ENCODE data around the gene CTIF.

The CTIF gene

DNA sequence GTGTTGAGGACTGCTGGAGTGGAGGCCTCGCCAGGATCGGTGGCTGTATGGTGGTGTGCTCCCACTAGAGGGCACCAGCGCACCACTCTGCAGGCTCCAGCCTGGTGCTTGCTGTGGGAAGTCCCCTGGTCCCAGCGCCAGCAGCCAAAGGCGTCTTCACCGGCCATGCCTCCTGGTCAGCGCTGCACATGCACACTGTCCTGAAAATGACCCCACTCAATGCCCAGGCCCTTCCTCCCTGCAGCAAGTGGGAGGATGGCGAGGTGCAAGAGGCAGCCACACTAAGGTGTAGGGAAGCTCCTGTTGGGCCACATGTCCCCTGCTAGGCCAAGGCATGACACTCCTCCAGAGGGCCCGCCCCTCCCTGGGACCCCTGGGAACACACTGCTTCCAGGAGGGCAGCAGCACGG, 136.5 kb downstream of the CTIF start:
- Histone ChIP-seq H3K27me3 (ENCODE audit: control insufficient read depth in 3 of 3, insufficient read depth in 3 of 3, low read depth in 1 of 3, low read length in 3 of 3) (no peaks in the 10 kb centered on the region), H2AFZ (ENCODE audit: low read length) (peak overlapping the region; percentile 31), H3K4ac (ENCODE audit: low read length) (no peak overlapping the region), H3K4me3 (ENCODE audit: low read length in 2 of 2) (no peak overlapping the region), H4K91ac (ENCODE audit: low read depth, low read length, poor library complexity) (no peak overlapping the region), H2BK5ac (ENCODE audit: low read length) (no peak overlapping the region), H3K9me3 (replicated peaks in 1 of 2; ENCODE audit: control insufficient read depth in 2 of 2, insufficient read depth in 1 of 2, low read depth in 1 of 2, low read length in 2 of 2) (peaks cover 11 to 13% of the 10 kb centered on the region in 2 donors), H2BK12ac (ENCODE audit: low read length) (no peak overlapping the region), H3K9ac (ENCODE audit: low read depth, low read length, poor library complexity) (peak overlapping the region; percentile 26), H3K23ac (ENCODE audit: low read depth, low read length, poor library complexity) (peak overlapping the region; percentile 19), H2BK15ac (ENCODE audit: low read length) (no peak overlapping the region), H3K4me1 (ENCODE audit: control insufficient read depth in 2 of 2, insufficient read depth in 1 of 2, low read depth in 1 of 2, low read length in 2 of 2) (peaks cover 7 to 10% of the 10 kb centered on the region in 2 donors), H4K8ac (ENCODE audit: low read depth, low read length) (no peak overlapping the region), H3K4me2 (ENCODE audit: insufficient read depth, low read length, poor library complexity, severe bottlenecking) (no peak overlapping the region), H3K14ac (ENCODE audit: low read length) (no peak overlapping the region), H2BK120ac (ENCODE audit: low read depth, low read length) (no peak overlapping the region), H3K18ac (ENCODE audit: low read length) (peak overlapping the region; percentile 49), H3K36me3 (replicated peaks in 1 of 2; ENCODE audit: control insufficient read depth in 2 of 2, insufficient read depth in 2 of 2, low read length in 2 of 2) (peaks cover 0 to 9% of the 10 kb centered on the region in 2 donors), H2AK5ac (ENCODE audit: low read depth, low read length) (no peak overlapping the region), H3K79me1 (ENCODE audit: low read depth, low read length) (no peaks in the 10 kb centered on the region), H3K27ac (replicated peaks; ENCODE audit: low read length) (no peak overlapping the region)
- WGBS, 2 donors (ENCODE audit: extremely low coverage in 2 of 2, insufficient read length in 2 of 2, insufficient replicate concordance in 1 of 2): no CpG with 5 or more reads among the region's 10 CpGs
- DNase-seq (ENCODE audit: low spot score): peak; percentile 77

DNA sequence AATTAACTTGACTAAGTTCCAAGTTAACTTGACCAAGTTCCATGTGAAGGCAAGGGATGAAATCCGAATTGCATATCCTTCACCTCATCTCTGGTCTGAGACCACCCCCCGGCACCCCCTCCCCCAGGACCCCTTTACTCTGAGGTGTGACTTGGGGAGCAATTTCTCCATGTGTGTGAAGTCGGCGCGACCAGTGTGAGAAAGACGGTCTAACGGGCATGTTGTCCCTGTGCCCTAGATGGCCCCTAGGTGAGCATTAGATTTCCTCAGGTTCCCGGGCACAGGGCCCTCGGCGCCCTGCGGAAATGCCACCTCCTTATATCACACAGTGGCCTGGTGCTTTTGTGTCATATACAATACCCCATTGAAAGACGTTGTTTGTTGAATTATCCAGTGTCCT, 137.1 kb downstream of the CTIF start:
- no CpG with 5 or more reads among the region's 12 CpGs for WGBS, 2 donors (ENCODE audit: extremely low coverage in 2 of 2, insufficient read length in 2 of 2, insufficient replicate concordance in 1 of 2)
- Histone ChIP-seq H3K18ac (ENCODE audit: low read length) (no peak overlapping the region), H4K91ac (ENCODE audit: low read depth, low read length, poor library complexity) (no peak overlapping the region), H2AFZ (ENCODE audit: low read length) (no peak overlapping the region), H3K36me3 (replicated peaks in 1 of 2; ENCODE audit: control insufficient read depth in 2 of 2, insufficient read depth in 2 of 2, low read length in 2 of 2) (peaks cover 0 to 4% of the 10 kb centered on the region in 2 donors), H3K14ac (ENCODE audit: low read length) (no peak overlapping the region), H2AK5ac (ENCODE audit: low read depth, low read length) (no peak overlapping the region), H3K23ac (ENCODE audit: low read depth, low read length, poor library complexity) (no peak overlapping the region), H3K4me1 (ENCODE audit: control insufficient read depth in 2 of 2, insufficient read depth in 1 of 2, low read depth in 1 of 2, low read length in 2 of 2) (peaks cover 11 to 14% of the 10 kb centered on the region in 2 donors), H2BK15ac (ENCODE audit: low read length) (no peak overlapping the region), H4K8ac (ENCODE audit: low read depth, low read length) (no peak overlapping the region), H2BK5ac (ENCODE audit: low read length) (no peak overlapping the region), H3K9ac (ENCODE audit: low read depth, low read length, poor library complexity) (no peak overlapping the region), H3K4ac (ENCODE audit: low read length) (no peak overlapping the region), H3K27ac (replicated peaks; ENCODE audit: low read length) (no peak overlapping the region), H3K4me3 (ENCODE audit: low read length in 2 of 2) (no peak overlapping the region), H3K9me3 (replicated peaks in 1 of 2; ENCODE audit: control insufficient read depth in 2 of 2, insufficient read depth in 1 of 2, low read depth in 1 of 2, low read length in 2 of 2) (peaks cover 5 to 8% of the 10 kb centered on the region in 2 donors), H3K27me3 (ENCODE audit: control insufficient read depth in 3 of 3, insufficient read depth in 3 of 3, low read depth in 1 of 3, low read length in 3 of 3) (no peaks in the 10 kb centered on the region), H3K79me1 (ENCODE audit: low read depth, low read length) (no peaks in the 10 kb centered on the region), H2BK120ac (ENCODE audit: low read depth, low read length) (no peak overlapping the region), H2BK12ac (ENCODE audit: low read length) (no peak overlapping the region), H3K4me2 (ENCODE audit: insufficient read depth, low read length, poor library complexity, severe bottlenecking) (no peak overlapping the region)
- DNase-seq (ENCODE audit: low spot score): no peak

DNA sequence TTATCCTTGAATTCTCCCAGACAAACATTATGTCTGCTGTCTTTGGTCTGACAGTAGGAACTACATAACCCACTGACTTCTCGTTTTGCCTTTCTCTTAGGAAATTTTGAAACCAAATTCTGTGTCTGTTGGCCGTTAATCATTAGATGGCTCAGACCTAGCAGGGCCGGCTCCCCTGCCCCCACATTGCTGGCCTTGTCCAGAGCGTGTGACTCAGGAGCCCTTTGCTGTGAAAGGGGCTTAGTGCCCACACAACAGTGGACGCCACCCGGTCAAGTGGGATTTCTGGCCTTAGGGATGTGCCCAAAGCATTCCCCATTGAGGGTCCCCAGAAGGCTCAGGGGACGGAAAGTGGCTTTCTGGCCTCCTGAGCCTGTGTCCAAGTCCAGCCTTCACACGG, 137.5 kb downstream of the CTIF start:
- WGBS, 2 donors (ENCODE audit: extremely low coverage in 2 of 2, insufficient read length in 2 of 2, insufficient replicate concordance in 1 of 2): no CpG with 5 or more reads among the region's 8 CpGs
- Histone ChIP-seq H2AFZ (ENCODE audit: low read length) (peak overlapping the region; percentile 25), H2BK5ac (ENCODE audit: low read length) (no peak overlapping the region), H4K91ac (ENCODE audit: low read depth, low read length, poor library complexity) (no peak overlapping the region), H3K4me1 (ENCODE audit: control insufficient read depth in 2 of 2, insufficient read depth in 1 of 2, low read depth in 1 of 2, low read length in 2 of 2) (peaks cover 15 to 17% of the 10 kb centered on the region in 2 donors), H3K27ac (replicated peaks; ENCODE audit: low read length) (no peak overlapping the region), H3K14ac (ENCODE audit: low read length) (no peak overlapping the region), H3K4me2 (ENCODE audit: insufficient read depth, low read length, poor library complexity, severe bottlenecking) (no peak overlapping the region), H3K9me3 (replicated peaks in 1 of 2; ENCODE audit: control insufficient read depth in 2 of 2, insufficient read depth in 1 of 2, low read depth in 1 of 2, low read length in 2 of 2) (peaks cover under 1 to 3% of the 10 kb centered on the region in 2 donors), H3K27me3 (ENCODE audit: control insufficient read depth in 3 of 3, insufficient read depth in 3 of 3, low read depth in 1 of 3, low read length in 3 of 3) (no peaks in the 10 kb centered on the region), H3K23ac (ENCODE audit: low read depth, low read length, poor library complexity) (no peak overlapping the region), H3K18ac (ENCODE audit: low read length) (no peak overlapping the region), H4K8ac (ENCODE audit: low read depth, low read length) (no peak overlapping the region), H3K36me3 (replicated peaks in 1 of 2; ENCODE audit: control insufficient read depth in 2 of 2, insufficient read depth in 2 of 2, low read length in 2 of 2) (no peaks in the 10 kb centered on the region), H3K79me1 (ENCODE audit: low read depth, low read length) (no peaks in the 10 kb centered on the region), H3K4ac (ENCODE audit: low read length) (no peak overlapping the region), H3K9ac (ENCODE audit: low read depth, low read length, poor library complexity) (no peak overlapping the region), H2BK120ac (ENCODE audit: low read depth, low read length) (no peak overlapping the region), H2BK15ac (ENCODE audit: low read length) (peak overlapping the region; percentile 20), H2AK5ac (ENCODE audit: low read depth, low read length) (peak overlapping the region; percentile 29), H2BK12ac (ENCODE audit: low read length) (no peak overlapping the region), H3K4me3 (ENCODE audit: low read length in 2 of 2) (no peak overlapping the region)
- DNase-seq (ENCODE audit: low spot score): no peak

DNA sequence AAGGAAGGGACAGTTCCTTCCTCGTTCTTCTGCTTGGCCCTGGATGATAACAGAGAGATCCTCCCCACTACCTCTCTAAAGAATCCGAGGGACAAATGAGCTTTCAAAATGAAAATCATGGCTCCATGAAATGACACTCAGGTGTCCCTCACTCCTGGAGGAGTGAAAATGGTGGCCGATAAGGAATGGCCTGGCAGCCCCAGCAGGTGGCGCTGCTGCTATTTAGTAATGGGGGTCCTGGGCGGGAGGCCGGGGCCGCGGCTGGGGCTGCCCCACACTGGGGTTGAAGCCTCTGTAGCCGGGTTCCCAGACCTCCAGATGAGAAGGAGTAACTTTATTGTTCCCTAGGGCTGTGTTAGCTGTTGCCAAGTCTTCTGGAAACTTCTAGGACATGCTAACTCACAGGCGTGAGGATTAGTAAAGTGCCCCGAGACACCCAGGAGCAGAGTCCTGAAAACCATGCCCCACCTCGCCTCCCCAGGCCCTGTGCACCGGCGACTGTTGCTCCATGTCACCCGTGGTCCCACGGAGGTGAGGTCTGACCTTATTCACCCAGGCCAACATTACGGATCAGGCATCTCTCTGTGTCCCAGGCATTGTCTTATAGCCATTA, 138.0 kb downstream of the CTIF start:
- Histone ChIP-seq H3K79me1 (ENCODE audit: low read depth, low read length) (no peaks in the 10 kb centered on the region), H3K18ac (ENCODE audit: low read length) (peak overlapping the region; percentile 31), H3K4me3 (ENCODE audit: low read length in 2 of 2) (no peak overlapping the region), H3K4ac (ENCODE audit: low read length) (no peak overlapping the region), H3K23ac (ENCODE audit: low read depth, low read length, poor library complexity) (no peak overlapping the region), H3K9me3 (replicated peaks in 1 of 2; ENCODE audit: control insufficient read depth in 2 of 2, insufficient read depth in 1 of 2, low read depth in 1 of 2, low read length in 2 of 2) (no peaks in the 10 kb centered on the region), H3K14ac (ENCODE audit: low read length) (no peak overlapping the region), H2BK12ac (ENCODE audit: low read length) (no peak overlapping the region), H2AFZ (ENCODE audit: low read length) (peak overlapping the region; percentile 45), H3K4me1 (ENCODE audit: control insufficient read depth in 2 of 2, insufficient read depth in 1 of 2, low read depth in 1 of 2, low read length in 2 of 2) (peaks cover 18 to 20% of the 10 kb centered on the region in 2 donors), H3K27ac (replicated peaks; ENCODE audit: low read length) (no peak overlapping the region), H4K8ac (ENCODE audit: low read depth, low read length) (no peak overlapping the region), H3K27me3 (ENCODE audit: control insufficient read depth in 3 of 3, insufficient read depth in 3 of 3, low read depth in 1 of 3, low read length in 3 of 3) (no peaks in the 10 kb centered on the region), H3K9ac (ENCODE audit: low read depth, low read length, poor library complexity) (no peak overlapping the region), H3K36me3 (replicated peaks in 1 of 2; ENCODE audit: control insufficient read depth in 2 of 2, insufficient read depth in 2 of 2, low read length in 2 of 2) (no peaks in the 10 kb centered on the region), H4K91ac (ENCODE audit: low read depth, low read length, poor library complexity) (no peak overlapping the region), H2BK15ac (ENCODE audit: low read length) (peak overlapping the region; percentile 20), H2BK120ac (ENCODE audit: low read depth, low read length) (no peak overlapping the region), H3K4me2 (ENCODE audit: insufficient read depth, low read length, poor library complexity, severe bottlenecking) (no peak overlapping the region), H2BK5ac (ENCODE audit: low read length) (no peak overlapping the region), H2AK5ac (ENCODE audit: low read depth, low read length) (no peak overlapping the region)
- no CpG with 5 or more reads among the region's 17 CpGs for WGBS, 2 donors (ENCODE audit: extremely low coverage in 2 of 2, insufficient read length in 2 of 2, insufficient replicate concordance in 1 of 2)
- peak; percentile 62 for DNase-seq (ENCODE audit: low spot score)
